K562 (cell line): ENCODE measurements around the gene PRSS57. TPM values are rescaled to one million over a fixed set of nuclear protein-coding genes. Genes with fewer than 3 reads are reported as not detected.
A peak's percentile ranks its signal among the peaks of the same experiment; 100 is the strongest.

Experiments used
- ATAC-seq: fragments of 200-7000 bp; cut with Tn5 transposase; 3 replicates; pipeline ENCODE4 v1.9.1; 2020; ENCODE audit warnings: moderate library complexity
- BruUV-seq: library from RNA; stranded (reverse); fragments of 400-500 nt; replicated peaks from 2 replicates; lab custom pipeline; 2021; lab: Mats Ljungman, UMichigan
- CTCF ChIA-PET: fragments of 300-600 bp; formaldehyde crosslinking; extraction: SDS; loops from one replicate; lab custom pipeline; 2021; ENCODE audit warnings: low intra/inter-chr PET ratio; lab: Yijun Ruan, JAX
- POLR2A ChIA-PET: fragments of 300-600, 350-650 bp; sonication (Branson Sonifier 250); formaldehyde crosslinking; extraction: SDS; loops from one replicate; lab custom pipeline; 2021; ENCODE audit warnings: antibody characterized with exemption, inconsistent platforms; lab: Yijun Ruan, JAX
- DNase-seq, 4 experiments: peaks; one replicate each; pipeline versions ENCODE4 v3.0.0 to v3.0.0-alpha.2; 2011 to 2018; ENCODE audit warnings: low spot score in 3 of 4, mixed read lengths in 3 of 4; ENCODE audit errors: extremely low read depth in 1 of 4
- FAIRE-seq: peaks from 2 replicates; lab custom pipeline; 2011; peaks lifted over from hg19 to GRCh38; lab: Jason Lieb, UNC
- H2AFZ ChIP-seq: 2 replicates; pipeline ENCODE4 v1.6.0; 2011; ENCODE audit warnings: low read depth, low read length, control low read depth, inconsistent platforms
- H3K27ac ChIP-seq: fragments of 200-600 bp; 3 replicates; pipeline ENCODE4 v1.8.0; 2011; ENCODE audit warnings: low read depth, mild to moderate bottlenecking, control low read depth, inconsistent platforms, low read length, moderate library complexity, mixed read lengths; ENCODE audit errors: extremely low read depth
- H3K27me3 ChIP-seq, 2 experiments: fragments of 300-600 bp in 1 of 2; 2 replicates in 1 of 2; 3 replicates in 1 of 2; pipeline versions ENCODE4 v1.6.0 to v1.8.0; 2011; ENCODE audit warnings: inconsistent platforms in 2 of 2, low read length in 2 of 2, mild to moderate bottlenecking in 1 of 2, mixed read lengths in 1 of 2, moderate library complexity in 1 of 2; ENCODE audit not compliant: control insufficient read depth in 2 of 2, insufficient read depth in 2 of 2
- H3K36me3 ChIP-seq: fragments of 300-600 bp; 3 replicates; pipeline ENCODE4 v1.8.0; 2011; ENCODE audit warnings: mild to moderate bottlenecking, low read length, inconsistent platforms; ENCODE audit not compliant: control insufficient read depth, insufficient read depth
- H3K4me1 ChIP-seq, 2 experiments: fragments of 200-600 bp in 1 of 2; replicated peaks in 1 of 2; 2 replicates in 1 of 2; 3 replicates in 1 of 2; pipeline versions ENCODE4 v1.5.1 to v1.8.0; 2011; ENCODE audit warnings: inconsistent platforms in 2 of 2, low read length in 2 of 2, mild to moderate bottlenecking in 1 of 2, mixed read lengths in 1 of 2, moderate library complexity in 1 of 2; ENCODE audit not compliant: control insufficient read depth in 2 of 2, insufficient read depth in 2 of 2
- H3K4me2 ChIP-seq: 2 replicates; pipeline ENCODE4 v1.6.1; 2011; ENCODE audit warnings: low read length, control low read depth, inconsistent platforms, mixed read lengths; ENCODE audit not compliant: insufficient read depth
- H3K4me3 ChIP-seq: fragments of 200-600 bp; sonication (generic), shearing (Covaris generic); 2 replicates; pipeline ENCODE4 v1.5.1; 2016; ENCODE audit warnings: control low read depth, inconsistent platforms
- H3K79me2 ChIP-seq: fragments of 200-600 bp; 3 replicates; pipeline ENCODE4 v1.8.0; 2011; ENCODE audit warnings: low read length, inconsistent platforms; ENCODE audit not compliant: control insufficient read depth, insufficient read depth
- H3K9ac ChIP-seq, 2 experiments: 2 replicates each; pipeline versions ENCODE4 v1.6.0 to v1.6.1; 2011; ENCODE audit warnings: low read depth in 2 of 2, low read length in 2 of 2, control low read depth in 1 of 2, inconsistent platforms in 1 of 2, mild to moderate bottlenecking in 1 of 2, mixed read lengths in 1 of 2; ENCODE audit not compliant: insufficient read depth in 1 of 2
- H3K9me1 ChIP-seq: one replicate; pipeline ENCODE4 v1.6.0; 2011; ENCODE audit warnings: inconsistent platforms, mild to moderate bottlenecking, low read length, moderate library complexity; ENCODE audit not compliant: control insufficient read depth, insufficient read depth
- H3K9me3 ChIP-seq: replicated peaks from 2 replicates; pipeline ENCODE4 v1.5.1; 2011; ENCODE audit warnings: low read depth, low read length, inconsistent platforms; ENCODE audit not compliant: control insufficient read depth, insufficient read depth
- H4K20me1 ChIP-seq: replicated peaks from 2 replicates; pipeline ENCODE4 v1.6.1; 2011; ENCODE audit warnings: low read length, inconsistent platforms, mixed read lengths; ENCODE audit not compliant: control insufficient read depth, insufficient read depth
- BCOR ChIP-seq: fragments of 450-650 bp; IDR thresholded peaks from 2 replicates; pipeline ENCODE4 v1.6.1; 2016
- CEBPZ ChIP-seq: fragments of 150-350 bp; IDR thresholded peaks from 2 replicates; pipeline ENCODE4 v1.6.1; 2014; ENCODE audit warnings: low read depth, mild to moderate bottlenecking, low read length, borderline replicate concordance
- KDM1A ChIP-seq, 2 experiments: fragments of 450-650 bp; IDR thresholded peaks; 2 replicates each; pipeline ENCODE4 v1.6.1; 2016; ENCODE audit warnings: mild to moderate bottlenecking in 2 of 2
- ZBTB7A ChIP-seq: IDR thresholded peaks from 2 replicates; pipeline ENCODE4 v1.6.1; 2011; ENCODE audit warnings: low read depth, mild to moderate bottlenecking, low read length, moderate library complexity, borderline replicate concordance; ENCODE audit not compliant: control insufficient read depth
- ZC3H11A ChIP-seq: IDR thresholded peaks from 2 replicates; pipeline ENCODE4 v1.6.1; 2012; ENCODE audit warnings: low read depth, low read length, improper control_type of control experiment
- ZFP36 ChIP-seq: fragments of 150-350 bp; IDR thresholded peaks from 2 replicates; pipeline ENCODE4 v1.6.1; 2018; ENCODE audit warnings: low read length, low read depth; ENCODE audit not compliant: partially characterized antibody
- ZNF134 ChIP-seq: fragments of 250-450 bp; sonication (Bioruptor Pico); conservative IDR thresholded peaks from 2 replicates; pipeline ENCODE4 v1.4.0; 2020
- WGBS: fragments of 100-300 bp; shearing (Covaris generic); methylation state at CpG from one replicate; pipeline ENCODE4 v1.1.6; 2016; ENCODE audit warnings: low coverage, mixed read lengths; ENCODE audit not compliant: insufficient coverage; ENCODE audit errors: missing lambda C conversion rate; 5-methylcytosine and 5-hydroxymethylcytosine counted together
- in situ Hi-C: fragments of 300-500 bp; cut with MboI; formaldehyde crosslinking; loops from 4 replicates; pipeline ENCODE4 v1.15.0; 2018; ENCODE audit warnings: inconsistent platforms, mixed read lengths
- intact Hi-C: fragments of 100-400 bp; cut with micrococcal nuclease; formaldehyde crosslinking; loops from 2 replicates; pipeline ENCODE4 v1.14.2; 2022
- polyA plus RNA-seq, 8 experiments: library from polyadenylated mRNA; depleted of rRNA in 4 of 8; stranded (reverse) in 5 of 8; unstranded in 3 of 8; fragments of >200 nt; fragmentation: Nextera tagmentation in 2 of 8; fragmentation: Illumina TruSeq in 1 of 8; extraction: Ambion mirVana in 2 of 8; extraction: Trizol in 1 of 8; gene quantifications; 2 replicates each; pipeline versions ENCODE4 v1.2.1 to v1.2.3, GENCODE V29; 2011 to 2014; ENCODE audit warnings: inconsistent platforms in 1 of 8, missing spikeins in 1 of 8
- total RNA-seq, 7 experiments: library from RNA; depleted of rRNA in 6 of 7; stranded (reverse); fragments of >200 nt in 6 of 7; fragmentation: Illumina TruSeq in 2 of 7; extraction: Trizol in 2 of 7; gene quantifications; 2 replicates each; pipeline versions ENCODE4 v1.2.1 to v1.2.3, GENCODE V29; 2011 to 2021; ENCODE audit warnings: low replicate concordance in 1 of 7

The PRSS57 gene
- total and polyA plus RNA-seq, 9 of the 15 experiments (the other 6 are each of a cell fraction or from before 2014, with no cell fraction given) = 0.06 to 2.5 (median 1.3) TPM; not detected in 3

- Histone ChIP-seq H3K9me3 (no peaks in the 10 kb centered on the region; the same call in 1 of the 2 replicates), H3K27me3 (no peaks in the 10 kb centered on the region), H3K4me3 (no peak overlapping the region), H3K9me1 (no peaks in the 10 kb centered on the region), H3K4me1 (peaks cover 0 to 45% of the 10 kb centered on the region in 2 experiments; a peak in 2 of 5 replicates), H3K9ac (peak overlapping the region in 1 of 2 experiments; percentile 78; a peak in 2 of 4 replicates), H2AFZ (no peak overlapping the region), H3K36me3 (no peaks in the 10 kb centered on the region), H3K4me2 (no peak overlapping the region), H3K79me2 (no peaks in the 10 kb centered on the region), H4K20me1 (no peaks in the 10 kb centered on the region), H3K27ac (no peak overlapping the region)
- BruUV-seq = no TSS peak
- in situ Hi-C loops (no loop called here), intact Hi-C loops (no loop called here)
- DNase-seq (peak in 1 of 4 experiments; percentile 16), FAIRE-seq (no peak), ATAC-seq (peak; percentile 25; the same call in 1 of the 3 replicates)
- ChIA-PET POLR2A (interaction anchor here (1.4 kb wide), 1 partner anchor 10 kb away, joined by 5 read pairs; no protein-coding TSS in a partner anchor), CTCF (no interaction called here)
- TF ChIP-seq ZC3H11A = no peak
- peak; percentile 37; the same call in 1 of the 2 replicates for TF ChIP-seq BCOR
- no peak for TF ChIP-seq CEBPZ
- peak; percentile 93 for TF ChIP-seq ZFP36
- TF ChIP-seq KDM1A (IDR thresholded peaks at IDR 0.05) = peak; percentile 7 to 40; a peak in 1 of 4 replicates
- no peak for TF ChIP-seq ZNF134 (CRISPR knock-in tag)
- 0 out of 2 replicates have a peak, but pooled peaks have one; percentile 3 for TF ChIP-seq ZBTB7A
- WGBS = 34% methylated on average over 14 of the region's 23 CpGs
Observed at GRCh38 chr19:718251-718951, 23.1 kb upstream of the PRSS57 start.
